OCI-LY1 (cell line): ENCODE measurements around the gene BRD7.

Experiments
- H2AFZ ChIP-seq: fragments of 200-600 bp; sonication (generic), shearing (Covaris generic); 2 replicates; pipeline ENCODE4 v1.6.0; 2014; ENCODE audit warnings: antibody characterized with exemption, mild to moderate bottlenecking, low read length
- H3F3A ChIP-seq: fragments of 200-600 bp; sonication (generic), shearing (Covaris generic); 2 replicates; pipeline ENCODE4 v1.6.0; 2014; ENCODE audit warnings: mild to moderate bottlenecking, antibody characterized with exemption, low read length, moderate library complexity; ENCODE audit not compliant: insufficient read depth
- H3K27ac ChIP-seq: fragments of 200-600 bp; sonication (generic); 2 replicates; pipeline ENCODE4 v1.5.1; 2014; ENCODE audit warnings: low read length, mixed run types, mild to moderate bottlenecking, low read depth; ENCODE audit not compliant: poor library complexity, severe bottlenecking
- H3K27me3 ChIP-seq: fragments of 200-600 bp; sonication (generic); 2 replicates; pipeline ENCODE4 v1.6.0; 2014; ENCODE audit warnings: antibody characterized with exemption, mild to moderate bottlenecking, low read length, moderate library complexity; ENCODE audit not compliant: insufficient read depth
- H3K36me3 ChIP-seq: fragments of 200-600 bp; sonication (generic); 2 replicates; pipeline ENCODE4 v1.6.1; 2014; ENCODE audit warnings: mild to moderate bottlenecking, antibody characterized with exemption, low read length, moderate library complexity, mixed read lengths; ENCODE audit not compliant: insufficient read depth
- H3K4me1 ChIP-seq: fragments of 200-600 bp; sonication (generic); 2 replicates; pipeline ENCODE4 v1.5.1; 2014; ENCODE audit warnings: mild to moderate bottlenecking, low read length, moderate library complexity; ENCODE audit not compliant: insufficient read depth, severe bottlenecking
- H3K4me2 ChIP-seq: fragments of 200-600 bp; sonication (generic), shearing (Covaris generic); 2 replicates; pipeline ENCODE4 v1.6.1; 2014; ENCODE audit warnings: low read length
- H3K4me3 ChIP-seq: fragments of 200-600 bp; sonication (generic); 2 replicates; pipeline ENCODE4 v1.5.1; 2014; ENCODE audit warnings: low read length, low read depth, mild to moderate bottlenecking, mixed read lengths; ENCODE audit not compliant: poor library complexity, severe bottlenecking
- H3K79me2 ChIP-seq: fragments of 200-600 bp; shearing (Covaris generic); 2 replicates; pipeline ENCODE4 v1.6.1; 2016; ENCODE audit warnings: mixed run types, low read length, mixed read lengths; ENCODE audit not compliant: insufficient read depth
- H3K9ac ChIP-seq: fragments of 200-600 bp; sonication (generic), shearing (Covaris generic); 2 replicates; pipeline ENCODE4 v1.6.1; 2014; ENCODE audit warnings: mild to moderate bottlenecking, low read length, mixed read lengths
- H3K9me2 ChIP-seq: fragments of 200-600 bp; sonication (generic), shearing (Covaris generic); 2 replicates; pipeline ENCODE4 v1.6.1; 2014; ENCODE audit warnings: low read depth, mild to moderate bottlenecking, low read length, mixed read lengths
- H3K9me3 ChIP-seq: fragments of 200-600 bp; shearing (Covaris generic); 2 replicates; pipeline ENCODE4 v1.6.1; 2014; ENCODE audit warnings: low read length, mixed read lengths
- H4K20me1 ChIP-seq: fragments of 200-600 bp; sonication (generic), shearing (Covaris generic); 2 replicates; pipeline ENCODE4 v1.6.0; 2016; ENCODE audit warnings: mild to moderate bottlenecking, low read length; ENCODE audit not compliant: insufficient read depth
- CTCF ChIP-seq: fragments of 200-600 bp; sonication (generic), shearing (Covaris generic); IDR thresholded peaks from 2 replicates; pipeline ENCODE4 v1.5.1; 2017; ENCODE audit warnings: mild to moderate bottlenecking, antibody characterized with exemption, low read length, moderate library complexity, mixed read lengths
- EZH2 ChIP-seq: fragments of 200-600 bp; sonication (generic), shearing (Covaris generic); IDR thresholded peaks from 2 replicates; pipeline ENCODE4 v1.8.0; 2017; ENCODE audit warnings: borderline replicate concordance, mixed run types, mild to moderate bottlenecking, antibody characterized with exemption, low read length, moderate library complexity, mixed read lengths

BRD7 gene

GRCh38 chr16:50295541-50296132 is 73.2 kb downstream of the BRD7 start:
- no peak overlapping the region for H3K4me2 ChIP-seq
- H3K9me3 ChIP-seq: no peaks in the 10 kb centered on the region
- H2AFZ ChIP-seq: no peak overlapping the region
- no peak overlapping the region for H3K9ac ChIP-seq
- TF ChIP-seq EZH2 (no peak), CTCF (no peak)
- H3K4me1 ChIP-seq: no peaks in the 10 kb centered on the region
- H3K4me3 ChIP-seq: no peak overlapping the region
- no peaks in the 10 kb centered on the region for H3K9me2 ChIP-seq
- no peaks in the 10 kb centered on the region for H3F3A ChIP-seq
- no peaks in the 10 kb centered on the region for H3K79me2 ChIP-seq
- peaks cover 46% of the 10 kb centered on the region for H3K36me3 ChIP-seq
- no peak overlapping the region for H3K27ac ChIP-seq
- H4K20me1 ChIP-seq: no peaks in the 10 kb centered on the region
- H3K27me3 ChIP-seq: no peaks in the 10 kb centered on the region

GRCh38 chr16:50294955-50295354 is 73.8 kb downstream of the BRD7 start:
- Histone ChIP-seq H3K79me2 (no peaks in the 10 kb centered on the region), H3K9me2 (no peaks in the 10 kb centered on the region), H3K4me3 (no peak overlapping the region), H3K9me3 (no peaks in the 10 kb centered on the region), H3K36me3 (peaks cover 52% of the 10 kb centered on the region), H3K4me2 (no peak overlapping the region), H3K9ac (no peak overlapping the region), H4K20me1 (no peaks in the 10 kb centered on the region), H2AFZ (no peak overlapping the region), H3K4me1 (no peaks in the 10 kb centered on the region), H3K27ac (no peak overlapping the region), H3F3A (no peaks in the 10 kb centered on the region), H3K27me3 (no peaks in the 10 kb centered on the region)
- TF ChIP-seq CTCF: no peak
- TF ChIP-seq EZH2: no peak

GRCh38 chr16:50293994-50294855 is 74.6 kb downstream of the BRD7 start:
- Histone ChIP-seq H2AFZ (no peak overlapping the region), H3K27ac (no peak overlapping the region), H3K4me3 (no peak overlapping the region), H3K9me3 (no peaks in the 10 kb centered on the region), H4K20me1 (no peaks in the 10 kb centered on the region), H3K36me3 (peaks cover 56% of the 10 kb centered on the region), H3K4me1 (no peaks in the 10 kb centered on the region), H3K9ac (no peak overlapping the region), H3K9me2 (no peaks in the 10 kb centered on the region), H3F3A (no peaks in the 10 kb centered on the region), H3K79me2 (no peaks in the 10 kb centered on the region), H3K4me2 (no peak overlapping the region), H3K27me3 (no peaks in the 10 kb centered on the region)
- TF ChIP-seq EZH2 (no peak), CTCF (no peak)
